Measurements from ENCODE around the gene CACNG4.

DNA sequence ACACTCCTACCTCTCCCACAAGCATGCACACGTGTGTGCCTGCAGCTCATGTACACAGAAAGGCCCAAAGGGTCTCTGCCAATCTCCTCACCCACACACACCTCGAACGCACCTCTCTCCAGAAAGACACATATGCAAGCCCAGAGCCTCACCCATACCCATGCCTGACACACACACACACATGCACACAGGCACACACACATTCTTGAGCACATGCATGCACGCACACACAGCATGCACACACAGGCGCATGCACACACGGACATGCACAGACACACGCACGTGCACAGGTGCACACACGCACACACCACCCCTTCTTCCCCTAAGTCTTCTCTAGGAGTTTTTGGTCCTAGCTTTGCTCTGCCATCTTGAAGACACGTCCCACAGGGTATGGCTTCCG, 48.7 kb upstream of the CACNG4 start:
- TF ChIP-seq CTCF (IDR thresholded peaks at IDR 0.05; ENCODE audit: borderline replicate concordance, extremely low read depth, low read length, poor library complexity, severe bottlenecking) (no peak), EZH2 (IDR thresholded peaks at IDR 0.05; ENCODE audit: borderline replicate concordance, low read depth, low read length, severe bottlenecking) (no peak)

Data from DND-41 (cell line).